ENCODE data around the gene HIF1AN.
A peak's percentile ranks its signal among the peaks of the same experiment; 100 is the strongest.

The HIF1AN gene

GRCh38 chr10:100522107-100522801 lies 13.5 kb upstream of the HIF1AN start:
- no peak for DNase-seq

- DNase-seq = no peak
Observed at GRCh38 chr10:100522945-100523344, 12.8 kb upstream of the HIF1AN start.

GRCh38 chr10:100524206-100524605 lies 11.5 kb upstream of the HIF1AN start:
- no peak for DNase-seq

- no peak for DNase-seq
Observed at GRCh38 chr10:100524638-100525037, 11.1 kb upstream of the HIF1AN start.

- no peak for DNase-seq
Observed at GRCh38 chr10:100528123-100528886, 7.4 kb upstream of the HIF1AN start.

GRCh38 chr10:100528921-100529474 lies 6.7 kb upstream of the HIF1AN start:
- DNase-seq = no peak

- peak; percentile 91 for DNase-seq
Observed at GRCh38 chr10:100529475-100530298, 6.1 kb upstream of the HIF1AN start, which contains the start of gene NDUFB8. NDUFB8 (minus strand) TSS chr10:100529871; CDS start chr10:100529851, 20 bp downstream.

- peak; percentile 41 for DNase-seq
Observed at GRCh38 chr10:100531761-100532160, 4.0 kb upstream of the HIF1AN start.

- DNase-seq = peak; percentile 25
Observed at GRCh38 chr10:100534726-100535125, 1.0 kb upstream of the HIF1AN start.

- DNase-seq = no peak
Observed at GRCh38 chr10:100535338-100535714, 417 bp upstream of the HIF1AN start.

- DNase-seq = no peak
Observed at GRCh38 chr10:100537475-100537874, 1.7 kb downstream of the HIF1AN start.

GRCh38 chr10:100544950-100545349 lies 9.2 kb downstream of the HIF1AN start:
- DNase-seq = no peak

- DNase-seq = no peak
Observed at GRCh38 chr10:100551196-100551595, 15.5 kb downstream of the HIF1AN start.

- DNase-seq = no peak
Observed at GRCh38 chr10:100551738-100552137, 16.0 kb downstream of the HIF1AN start.

- no peak for DNase-seq
Observed at GRCh38 chr10:100553929-100554328, 18.2 kb downstream of the HIF1AN start.

- no peak for DNase-seq
Observed at GRCh38 chr10:100554902-100555301, 19.2 kb downstream of the HIF1AN start.

- no peak for DNase-seq
Observed at GRCh38 chr10:100560248-100560647, 24.5 kb downstream of the HIF1AN start.

GRCh38 chr10:100561005-100561404 lies 25.3 kb downstream of the HIF1AN start:
- DNase-seq = no peak

GRCh38 chr10:100562008-100562672 lies 26.4 kb downstream of the HIF1AN start:
- peak; percentile 82 for DNase-seq

- DNase-seq = no peak
Observed at GRCh38 chr10:100565206-100565985, 29.7 kb downstream of the HIF1AN start.

GRCh38 chr10:100566561-100566960 lies 30.8 kb downstream of the HIF1AN start:
- no peak for DNase-seq

- no peak for DNase-seq
Observed at GRCh38 chr10:100567249-100567648, 31.5 kb downstream of the HIF1AN start.
